OCI-LY1 (cell line): ENCODE results near the gene AAR2.

Experiments used
- CTCF ChIP-seq: fragments of 200-600 bp; sonication (generic), shearing (Covaris generic); IDR thresholded peaks from 2 replicates; pipeline ENCODE4 v1.5.1; 2017; ENCODE audit warnings: mild to moderate bottlenecking, antibody characterized with exemption, low read length, moderate library complexity, mixed read lengths
- EZH2 ChIP-seq: fragments of 200-600 bp; sonication (generic), shearing (Covaris generic); IDR thresholded peaks from 2 replicates; pipeline ENCODE4 v1.8.0; 2017; ENCODE audit warnings: borderline replicate concordance, mixed run types, mild to moderate bottlenecking, antibody characterized with exemption, low read length, moderate library complexity, mixed read lengths

GRCh38 chr20:36284751-36285150, 48.5 kb downstream of the AAR2 start:
- TF ChIP-seq CTCF (no peak), EZH2 (no peak)
